Coronary artery (tissue), 2 donors: Measurements from ENCODE around the gene TPPP.

Experiments used
- DNase-seq: peaks from one replicate; pipeline ENCODE4 v3.0.0-alpha.2; 2017; ENCODE audit warnings: low spot score
- H3K27ac ChIP-seq, 2 donors: fragments of 200-600 bp; sonication (generic); one replicate each; pipeline ENCODE4 v1.5.1; 2016 to 2019
- H3K4me3 ChIP-seq: fragments of 200-600 bp; sonication (generic); 2 replicates; pipeline ENCODE4 v1.5.1; 2016; ENCODE audit warnings: mild to moderate bottlenecking, moderate library complexity
- CTCF ChIP-seq: fragments of 200-600 bp; sonication (generic); IDR thresholded peaks from one replicate; pipeline ENCODE4 v1.5.1; 2019; ENCODE audit warnings: antibody characterized with exemption

TPPP gene

GRCh38 chr5:622359-622758, 70.8 kb downstream of the TPPP start:
- Histone ChIP-seq H3K4me3 (no peak overlapping the region), H3K27ac (no peak overlapping the region)
- no peak for TF ChIP-seq CTCF
- DNase-seq, result no peak

GRCh38 chr5:621341-621761, 71.8 kb downstream of the TPPP start:
- DNase-seq, result no peak

GRCh38 chr5:620586-621180, 72.5 kb downstream of the TPPP start:
- DNase-seq, result no peak
- no peak overlapping the region for H3K27ac ChIP-seq
- H3K4me3 ChIP-seq, result no peak overlapping the region
- TF ChIP-seq CTCF, result no peak

More at GRCh38 chr5:621341-621761, 71.8 kb downstream of the TPPP start:
- Histone ChIP-seq H3K4me3 (no peak overlapping the region), H3K27ac (no peak overlapping the region)
- no peak for TF ChIP-seq CTCF

- DNase-seq, result no peak
Measured at GRCh38 chr5:620152-620551, 73.0 kb downstream of the TPPP start.

GRCh38 chr5:619444-619843, 73.7 kb downstream of the TPPP start:
- DNase-seq, result peak; percentile 49

More at GRCh38 chr5:620152-620551, 73.0 kb downstream of the TPPP start:
- H3K4me3 ChIP-seq, result no peak overlapping the region
- no peak overlapping the region for H3K27ac ChIP-seq
- TF ChIP-seq CTCF, result no peak

GRCh38 chr5:618450-618849, 74.7 kb downstream of the TPPP start:
- TF ChIP-seq CTCF, result no peak

More at GRCh38 chr5:619444-619843, 73.7 kb downstream of the TPPP start:
- Histone ChIP-seq H3K4me3 (no peak overlapping the region), H3K27ac (no peak overlapping the region)
- TF ChIP-seq CTCF, result no peak

GRCh38 chr5:617896-618295, 75.3 kb downstream of the TPPP start:
- no peak overlapping the region for H3K27ac ChIP-seq
- no peak for TF ChIP-seq CTCF
- DNase-seq, result peak; percentile 12
- H3K4me3 ChIP-seq, result no peak overlapping the region

More at GRCh38 chr5:618450-618849, 74.7 kb downstream of the TPPP start:
- DNase-seq, result peak; percentile 21
- H3K4me3 ChIP-seq, result no peak overlapping the region
- no peak overlapping the region for H3K27ac ChIP-seq
